Liver (tissue), 3 donors: Measurements from ENCODE around the gene ZNF224.
"Not testable (repeated sequence)": the region's sequence is repeated elsewhere in the genome, so short reads cannot be mapped to it uniquely, and the experiment has no call there.

Source experiments
- ATF3 ChIP-seq: IDR thresholded peaks from 2 replicates; pipeline ENCODE4 v1.6.1; 2016; ENCODE audit warnings: antibody characterized with exemption
- CTCF ChIP-seq: fragments of 150-350 bp; IDR thresholded peaks from 2 replicates; pipeline ENCODE4 v1.5.1; 2017; ENCODE audit warnings: improper control_type of control experiment, low read depth, low read length; ENCODE audit not compliant: missing input control
- FOXA1 ChIP-seq: IDR thresholded peaks from 2 replicates; pipeline ENCODE4 v1.6.1; 2016; ENCODE audit warnings: antibody characterized with exemption
- FOXA2 ChIP-seq: IDR thresholded peaks from 2 replicates; pipeline ENCODE4 v1.6.1; 2016; ENCODE audit warnings: antibody characterized with exemption
- HNF4A ChIP-seq, 2 donors: conservative IDR thresholded peaks; 2 replicates each; pipeline ENCODE4 v1.6.1; 2016; ENCODE audit warnings: antibody characterized with exemption in 2 of 2, mild to moderate bottlenecking in 2 of 2
- JUND ChIP-seq, 2 donors: IDR thresholded peaks; 2 replicates each; pipeline ENCODE4 v1.6.1; 2016; ENCODE audit warnings: antibody characterized with exemption in 2 of 2
- MAX ChIP-seq: IDR thresholded peaks from 2 replicates; pipeline ENCODE4 v1.6.1; 2016; ENCODE audit warnings: antibody characterized with exemption
- NR2F2 ChIP-seq: IDR thresholded peaks from 2 replicates; pipeline ENCODE4 v1.6.1; 2016; ENCODE audit warnings: antibody characterized with exemption
- RAD21 ChIP-seq, 2 donors: IDR thresholded peaks; 2 replicates each; pipeline ENCODE4 v1.6.1; 2016; ENCODE audit warnings: antibody characterized with exemption in 2 of 2, mild to moderate bottlenecking in 2 of 2
- REST ChIP-seq: IDR thresholded peaks from 2 replicates; pipeline ENCODE4 v1.6.1; 2016; ENCODE audit warnings: antibody characterized with exemption, mild to moderate bottlenecking
- SP1 ChIP-seq: IDR thresholded peaks from 2 replicates; pipeline ENCODE4 v1.6.1; 2018; ENCODE audit warnings: antibody characterized with exemption, mild to moderate bottlenecking
- YY1 ChIP-seq: IDR thresholded peaks from 2 replicates; pipeline ENCODE4 v1.6.1; 2016; ENCODE audit warnings: antibody characterized with exemption, mild to moderate bottlenecking
- donor health status: healthy.
- donor health status: healthy.

- not testable (repeated sequence) for TF ChIP-seq CTCF; MAX; FOXA1; REST; YY1; SP1; NR2F2; FOXA2; ATF3; JUND (IDR thresholded peaks at IDR 0.05); HNF4A (conservative IDR thresholded peaks at IDR 0.05); RAD21 (IDR thresholded peaks at IDR 0.05)
These were observed 27.0 kb downstream of the ZNF224 start for GRCh38 chr19:44121162-44121561.
